ACC112 (cell line): ENCODE measurements around the gene CLIP1.

Experiments used
- H2AFZ ChIP-seq: fragments of 200-600 bp; sonication (generic); one replicate; pipeline ENCODE4 v1.6.0; 2017; ENCODE audit warnings: antibody characterized with exemption, low read length; ENCODE audit not compliant: unreplicated experiment
- H3K27ac ChIP-seq: fragments of 200-600 bp; sonication (generic); 2 replicates; pipeline ENCODE4 v1.5.1; 2014; ENCODE audit warnings: low read depth, mild to moderate bottlenecking, antibody characterized with exemption, low read length, moderate library complexity
- H3K27me3 ChIP-seq: fragments of 200-600 bp; sonication (generic); 2 replicates; pipeline ENCODE4 v1.6.1; 2014; ENCODE audit warnings: mild to moderate bottlenecking, antibody characterized with exemption, low read length, moderate library complexity, mixed read lengths; ENCODE audit not compliant: insufficient read depth
- H3K36me3 ChIP-seq: fragments of 200-600 bp; sonication (generic); 2 replicates; pipeline ENCODE4 v1.6.1; 2016; ENCODE audit warnings: mild to moderate bottlenecking, antibody characterized with exemption, low read length, moderate library complexity, mixed read lengths; ENCODE audit not compliant: insufficient read depth
- H3K4me1 ChIP-seq: fragments of 200-600 bp; sonication (generic); one replicate; pipeline ENCODE4 v1.6.1; 2016; ENCODE audit warnings: low read length, mixed read lengths; ENCODE audit not compliant: insufficient read depth, unreplicated experiment, control insufficient read depth
- H3K4me3 ChIP-seq: fragments of 200-600 bp; sonication (generic); 2 replicates; pipeline ENCODE4 v1.5.1; 2014; ENCODE audit warnings: mild to moderate bottlenecking, low read depth, low read length
- H3K79me2 ChIP-seq: fragments of 200-600 bp; sonication (generic); one replicate; pipeline ENCODE4 v1.6.0; 2016; ENCODE audit warnings: low read length; ENCODE audit not compliant: control insufficient read depth, unreplicated experiment, insufficient read depth

The CLIP1 gene

DNA sequence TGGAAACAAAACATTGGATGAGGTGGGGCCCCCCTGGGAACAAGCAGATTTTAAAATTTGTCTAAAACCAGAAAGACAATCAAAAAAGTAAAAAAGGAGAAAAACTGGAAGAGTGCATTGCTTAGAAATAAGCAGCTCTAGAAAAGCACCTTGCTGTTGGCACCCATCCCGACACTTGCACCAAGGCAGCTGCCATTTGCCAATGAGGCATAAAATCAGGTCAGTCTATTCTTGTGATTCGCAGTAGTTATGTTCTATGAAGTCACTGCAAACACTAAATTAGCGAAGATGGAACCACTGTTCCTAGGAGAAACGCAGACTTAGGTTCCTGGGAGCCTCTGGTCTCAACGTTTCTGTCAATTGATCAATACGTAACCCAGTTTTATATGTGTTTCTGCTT, 172.4 kb downstream of the CLIP1 start:
- Histone ChIP-seq H3K27me3 (no peaks in the 10 kb centered on the region), H3K27ac (no peak overlapping the region), H3K36me3 (no peaks in the 10 kb centered on the region; the same call in 1 of the 2 replicates), H2AFZ (no peak overlapping the region), H3K4me1 (no peaks in the 10 kb centered on the region), H3K4me3 (no peak overlapping the region), H3K79me2 (no peaks in the 10 kb centered on the region)

DNA sequence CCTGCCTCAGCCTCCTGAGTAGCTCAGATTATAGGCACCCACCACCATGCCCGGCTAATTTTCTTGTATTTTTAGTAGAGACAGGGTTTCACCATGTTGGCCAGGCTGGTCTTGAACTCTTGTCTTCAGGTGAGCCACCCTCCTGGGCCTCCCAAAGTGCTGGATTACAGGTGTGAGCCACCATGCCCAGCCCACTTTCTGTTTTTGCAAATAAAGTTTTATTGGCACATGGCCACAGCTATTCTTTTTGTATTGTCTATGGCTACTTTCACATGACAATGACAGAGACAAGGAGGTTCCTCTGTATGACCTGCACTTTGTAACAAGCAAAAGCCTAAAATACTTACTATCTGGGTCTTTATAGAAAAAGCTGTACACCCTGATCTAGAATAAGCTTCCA, 176.9 kb downstream of the CLIP1 start:
- Histone ChIP-seq H3K79me2 (no peaks in the 10 kb centered on the region), H2AFZ (no peak overlapping the region), H3K27ac (no peak overlapping the region), H3K27me3 (no peaks in the 10 kb centered on the region), H3K36me3 (no peaks in the 10 kb centered on the region; the same call in 1 of the 2 replicates), H3K4me3 (no peak overlapping the region), H3K4me1 (no peaks in the 10 kb centered on the region)

GRCh38 chr12:122244565-122245371, 177.7 kb downstream of the CLIP1 start:
- Histone ChIP-seq H3K27ac (no peak overlapping the region), H3K27me3 (no peaks in the 10 kb centered on the region), H3K36me3 (no peaks in the 10 kb centered on the region; the same call in 1 of the 2 replicates), H3K4me3 (no peak overlapping the region), H2AFZ (no peak overlapping the region), H3K4me1 (no peaks in the 10 kb centered on the region), H3K79me2 (no peaks in the 10 kb centered on the region)

GRCh38 chr12:122243965-122244364, 178.5 kb downstream of the CLIP1 start:
- Histone ChIP-seq H3K27ac (no peak overlapping the region), H3K27me3 (no peaks in the 10 kb centered on the region), H3K36me3 (no peaks in the 10 kb centered on the region; the same call in 1 of the 2 replicates), H3K4me3 (no peak overlapping the region), H3K79me2 (no peaks in the 10 kb centered on the region), H2AFZ (no peak overlapping the region), H3K4me1 (no peaks in the 10 kb centered on the region)

- Histone ChIP-seq H3K27me3 (no peaks in the 10 kb centered on the region), H3K36me3 (0 out of 2 replicates have a peak, but pooled peaks cover 3% of the 10 kb centered on the region), H3K4me3 (no peak overlapping the region), H2AFZ (no peak overlapping the region), H3K4me1 (no peaks in the 10 kb centered on the region), H3K79me2 (no peaks in the 10 kb centered on the region), H3K27ac (no peak overlapping the region)
Observed at GRCh38 chr12:122238861-122239260, 183.6 kb downstream of the CLIP1 start.

- H3K4me1 ChIP-seq, result no peaks in the 10 kb centered on the region
- 0 out of 2 replicates have a peak, but pooled peaks cover 3% of the 10 kb centered on the region for H3K36me3 ChIP-seq
- no peak overlapping the region for H3K27ac ChIP-seq
- no peak overlapping the region for H2AFZ ChIP-seq
- no peak overlapping the region for H3K4me3 ChIP-seq
- H3K79me2 ChIP-seq, result no peaks in the 10 kb centered on the region
- no peaks in the 10 kb centered on the region for H3K27me3 ChIP-seq
Observed at GRCh38 chr12:122235741-122236140, 186.7 kb downstream of the CLIP1 start.

DNA sequence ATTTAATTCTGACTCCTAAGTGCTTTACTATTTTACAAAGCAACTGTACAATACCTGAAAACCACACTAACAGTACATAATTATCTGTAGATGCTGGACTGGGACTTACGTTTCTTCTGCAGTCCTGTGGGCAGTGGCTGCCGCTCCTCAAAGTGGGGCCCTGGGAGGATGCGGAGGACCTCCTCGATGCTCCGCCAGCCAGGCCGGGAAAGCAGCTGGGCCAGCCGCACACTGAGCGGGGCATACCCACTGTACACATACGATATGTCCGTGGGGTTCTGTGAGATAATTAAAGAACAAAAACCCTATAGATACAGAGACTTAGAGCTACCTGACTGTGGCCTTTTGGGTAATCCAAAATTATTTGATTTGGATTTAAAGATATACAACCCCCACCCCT, 189.8 kb downstream of the CLIP1 start:
- no peaks in the 10 kb centered on the region for H3K27me3 ChIP-seq
- H3K36me3 ChIP-seq, result 0 out of 2 replicates have a peak, but pooled peaks cover 3% of the 10 kb centered on the region
- no peak overlapping the region for H3K4me3 ChIP-seq
- H3K4me1 ChIP-seq, result no peaks in the 10 kb centered on the region
- H3K79me2 ChIP-seq, result no peaks in the 10 kb centered on the region
- no peak overlapping the region for H3K27ac ChIP-seq
- no peak overlapping the region for H2AFZ ChIP-seq

DNA sequence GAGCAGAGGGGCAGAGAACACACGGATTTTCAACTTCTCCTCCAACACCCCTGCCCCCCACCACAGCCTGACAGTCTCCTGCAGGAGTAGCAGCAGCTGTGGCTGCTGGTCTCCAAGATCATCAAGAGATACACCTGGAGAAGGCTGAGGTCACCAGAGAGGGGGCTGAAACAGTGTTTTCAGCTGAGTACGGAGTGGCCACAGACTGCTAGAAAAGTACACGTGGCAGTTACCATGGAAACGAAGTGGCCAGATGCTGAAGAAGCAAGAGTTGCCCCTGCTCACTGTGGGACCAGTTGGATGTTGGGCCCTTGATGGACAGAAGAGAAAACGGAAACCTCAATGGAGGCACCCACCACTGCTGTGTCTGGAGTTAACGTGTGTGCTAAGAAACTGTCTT, 191.7 kb downstream of the CLIP1 start:
- H3K4me3 ChIP-seq, result no peak overlapping the region
- H2AFZ ChIP-seq, result no peak overlapping the region
- H3K4me1 ChIP-seq, result peaks cover 6% of the 10 kb centered on the region
- no peaks in the 10 kb centered on the region for H3K36me3 ChIP-seq
- H3K27ac ChIP-seq, result no peak overlapping the region
- H3K79me2 ChIP-seq, result no peaks in the 10 kb centered on the region
- H3K27me3 ChIP-seq, result no peaks in the 10 kb centered on the region

DNA sequence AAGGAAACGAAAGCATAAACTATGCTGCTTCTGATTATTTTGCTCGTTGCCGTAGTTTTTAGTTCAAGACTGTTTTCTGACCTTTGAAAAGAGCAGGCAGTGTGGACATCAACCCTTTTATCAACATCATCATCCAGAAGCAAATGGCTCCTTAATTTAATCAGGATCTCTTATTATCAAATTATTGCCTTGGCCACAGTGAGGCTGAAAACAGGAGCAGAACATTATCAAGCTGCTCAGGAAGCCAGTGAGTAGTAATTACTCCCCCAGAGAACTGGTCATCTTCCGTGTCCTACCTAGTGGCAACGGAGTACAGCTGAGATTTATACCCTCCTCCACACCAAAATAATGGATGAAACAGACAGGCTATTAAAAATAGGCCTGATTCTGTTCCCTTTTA, 194.4 kb downstream of the CLIP1 start:
- Histone ChIP-seq H3K4me3 (no peak overlapping the region), H3K79me2 (peaks cover 24% of the 10 kb centered on the region), H3K27me3 (no peaks in the 10 kb centered on the region), H3K27ac (no peak overlapping the region), H2AFZ (no peak overlapping the region), H3K4me1 (peaks cover 20% of the 10 kb centered on the region), H3K36me3 (0 out of 2 replicates have a peak, but pooled peaks cover 4% of the 10 kb centered on the region)

GRCh38 chr12:122227341-122227740, 195.1 kb downstream of the CLIP1 start:
- H3K27me3 ChIP-seq, result no peaks in the 10 kb centered on the region
- H3K36me3 ChIP-seq, result 0 out of 2 replicates have a peak, but pooled peaks cover 4% of the 10 kb centered on the region
- H3K4me3 ChIP-seq, result no peak overlapping the region
- H2AFZ ChIP-seq, result no peak overlapping the region
- H3K27ac ChIP-seq, result no peak overlapping the region
- peaks cover 31% of the 10 kb centered on the region for H3K79me2 ChIP-seq
- H3K4me1 ChIP-seq, result peaks cover 20% of the 10 kb centered on the region
